Choroid plexus epithelial cell (primary cell): ENCODE results near the gene UBE2J2.

Source experiments
- DNase-seq: peaks from one replicate; pipeline ENCODE4 v3.0.0-alpha.2; 2010; ENCODE audit warnings: low read depth
- H3K4me3 ChIP-seq: 2 replicates; pipeline ENCODE4 v1.5.1; 2011; ENCODE audit warnings: low read depth, mild to moderate bottlenecking, control low read depth, low read length, moderate library complexity
- CTCF ChIP-seq: conservative IDR thresholded peaks from 2 replicates; pipeline ENCODE4 v1.5.1; 2011; ENCODE audit warnings: low read depth, mild to moderate bottlenecking, control low read depth, inconsistent platforms, low read length, moderate library complexity

Gene UBE2J2

GRCh38 chr1:1241588-1242219 lies 31.9 kb downstream of the UBE2J2 start:
- no peak for DNase-seq
- no peak for TF ChIP-seq CTCF
- H3K4me3 ChIP-seq: no peak overlapping the region

GRCh38 chr1:1240822-1241587 lies 32.6 kb downstream of the UBE2J2 start:
- TF ChIP-seq CTCF: no peak
- H3K4me3 ChIP-seq: no peak overlapping the region
- no peak for DNase-seq

- no peak overlapping the region for H3K4me3 ChIP-seq
- TF ChIP-seq CTCF: no peak
- no peak for DNase-seq
Observed at GRCh38 chr1:1240348-1240732, 33.3 kb downstream of the UBE2J2 start.

GRCh38 chr1:1239614-1240347 lies 33.9 kb downstream of the UBE2J2 start:
- no peak overlapping the region for H3K4me3 ChIP-seq
- TF ChIP-seq CTCF: no peak
- DNase-seq: no peak

GRCh38 chr1:1239227-1239613 lies 34.4 kb downstream of the UBE2J2 start:
- TF ChIP-seq CTCF: no peak
- no peak for DNase-seq
- no peak overlapping the region for H3K4me3 ChIP-seq

- no peak for TF ChIP-seq CTCF
- no peak for DNase-seq
- H3K4me3 ChIP-seq: no peak overlapping the region
Observed at GRCh38 chr1:1238702-1239178, 34.9 kb downstream of the UBE2J2 start.
